SK-N-SH (cell line): Measurements from ENCODE around the gene CACNA1A. TPM values are rescaled to one million over a fixed set of nuclear protein-coding genes. Genes with fewer than 3 reads are reported as not detected.
"Not testable (repeated sequence)": the region's sequence is repeated elsewhere in the genome, so short reads cannot be mapped to it uniquely, and the experiment has no call there.

ENCODE experiments used
- CTCF ChIA-PET: fragments of 300-600, 350-600 bp; formaldehyde crosslinking; extraction: SDS; loops from one replicate; lab custom pipeline; 2021; lab: Yijun Ruan, JAX
- POLR2A ChIA-PET: fragments of 350-600 bp; sonication (Branson Sonifier 250); formaldehyde crosslinking; extraction: SDS; loops from one replicate; lab custom pipeline; 2020; ENCODE audit warnings: antibody characterized with exemption, inconsistent platforms; lab: Yijun Ruan, JAX
- DNase-seq: peaks from one replicate; pipeline ENCODE4 v3.0.0; 2012
- H2AFZ ChIP-seq: fragments of 200-600 bp; sonication (generic); 2 replicates; pipeline ENCODE4 v1.8.1; 2016; ENCODE audit warnings: antibody characterized with exemption, mild to moderate bottlenecking, low read depth
- H3F3A ChIP-seq: fragments of 200-600 bp; sonication (generic); replicated peaks from 2 replicates; pipeline ENCODE3; 2016; ENCODE audit warnings: antibody characterized with exemption, mild to moderate bottlenecking; ENCODE audit not compliant: insufficient read depth
- H3K27ac ChIP-seq, 2 experiments: fragments of 200-500 bp in 1 of 2; fragments of 200-600 bp in 1 of 2; sonication (Bioruptor generic) in 1 of 2; sonication (generic), shearing (Covaris generic) in 1 of 2; 2 replicates each; pipeline versions ENCODE4 v1.5.1 to v1.6.1; 2014 to 2016; ENCODE audit warnings: low read depth in 2 of 2, inconsistent platforms in 1 of 2, low read length in 1 of 2, mild to moderate bottlenecking in 1 of 2, mixed read lengths in 1 of 2
- H3K27me3 ChIP-seq: fragments of 200-600 bp; sonication (generic), shearing (Covaris generic); 2 replicates; pipeline ENCODE4 v1.6.1; 2016; ENCODE audit warnings: mixed run types; ENCODE audit not compliant: insufficient read depth
- H3K36me3 ChIP-seq, 2 experiments: fragments of 200-500 bp in 1 of 2; fragments of 200-600 bp in 1 of 2; sonication (Bioruptor generic) in 1 of 2; sonication (generic) in 1 of 2; replicated peaks in 1 of 2; 2 replicates each; pipeline versions ENCODE3 to v1.5.1; 2014 to 2016; ENCODE audit warnings: low read length in 1 of 2, mild to moderate bottlenecking in 1 of 2; ENCODE audit not compliant: insufficient read depth in 2 of 2, control insufficient read depth in 1 of 2
- H3K4me1 ChIP-seq, 2 experiments: fragments of 200-500 bp in 1 of 2; fragments of 200-600 bp in 1 of 2; sonication (Bioruptor generic) in 1 of 2; sonication (generic), shearing (Covaris generic) in 1 of 2; 2 replicates each; pipeline versions ENCODE4 v1.5.1 to v1.6.1; 2014 to 2016; ENCODE audit warnings: low read depth in 1 of 2, low read length in 1 of 2, mixed run types in 1 of 2; ENCODE audit not compliant: insufficient read depth in 2 of 2, control insufficient read depth in 1 of 2
- H3K4me2 ChIP-seq: fragments of 200-600 bp; sonication (generic), shearing (Covaris generic); 2 replicates; pipeline ENCODE4 v1.6.1; 2017; ENCODE audit warnings: mixed run types
- H3K4me3 ChIP-seq, 2 experiments: fragments of 200-500 bp in 1 of 2; fragments of 200-600 bp in 1 of 2; sonication (Bioruptor generic) in 1 of 2; sonication (generic), shearing (Covaris generic) in 1 of 2; 2 replicates each; pipeline versions ENCODE4 v1.5.1 to v1.8.1; 2014 to 2016; ENCODE audit warnings: low read depth in 2 of 2, inconsistent platforms in 1 of 2, low read length in 1 of 2, mild to moderate bottlenecking in 1 of 2, mixed read lengths in 1 of 2, moderate library complexity in 1 of 2
- H3K79me2 ChIP-seq: fragments of 200-600 bp; sonication (generic); 2 replicates; pipeline ENCODE4 v1.8.1; 2017; ENCODE audit warnings: mild to moderate bottlenecking; ENCODE audit not compliant: insufficient read depth
- H3K9ac ChIP-seq: fragments of 200-600 bp; sonication (generic); 2 replicates; pipeline ENCODE4 v1.6.1; 2017; ENCODE audit warnings: mixed run types
- H3K9me2 ChIP-seq: fragments of 200-600 bp; sonication (generic); 2 replicates; pipeline ENCODE4 v1.6.1; 2017; ENCODE audit warnings: mixed run types
- H3K9me3 ChIP-seq: fragments of 200-600 bp; sonication (generic); 2 replicates; pipeline ENCODE4 v1.6.1; 2017; ENCODE audit warnings: mixed run types, mild to moderate bottlenecking, moderate library complexity
- H4K20me1 ChIP-seq: fragments of 200-600 bp; sonication (generic); 2 replicates; pipeline ENCODE4 v1.6.1; 2017; ENCODE audit warnings: mild to moderate bottlenecking, mixed run types; ENCODE audit not compliant: insufficient read depth
- ELF1 ChIP-seq: IDR thresholded peaks from 2 replicates; pipeline ENCODE4 v1.4.0; 2012
- FOXJ3 ChIP-seq: sonication (generic); formaldehyde crosslinking; IDR thresholded peaks from 2 replicates; pipeline ENCODE4 v1.5.1; 2020; ENCODE audit warnings: mild to moderate bottlenecking, missing genetic modification reagents
- GABPA ChIP-seq: IDR thresholded peaks from 2 replicates; pipeline ENCODE4 v1.4.0; 2012; ENCODE audit warnings: low read depth, mild to moderate bottlenecking
- GATA2 ChIP-seq: sonication (generic); formaldehyde crosslinking; IDR thresholded peaks from 2 replicates; pipeline ENCODE4 v1.5.0; 2020; ENCODE audit warnings: mild to moderate bottlenecking, missing genetic modification reagents
- NRF1 ChIP-seq: IDR thresholded peaks from 2 replicates; pipeline ENCODE4 v1.6.1; 2012; ENCODE audit warnings: low read depth, mild to moderate bottlenecking, low read length
- POLR2AphosphoS5 ChIP-seq: IDR thresholded peaks from 2 replicates; pipeline ENCODE4 v1.6.1; 2012; ENCODE audit warnings: low read depth, low read length
- RAD21 ChIP-seq: IDR thresholded peaks from 2 replicates; pipeline ENCODE4 v1.6.1; 2012; ENCODE audit warnings: mild to moderate bottlenecking, low read length
- WGBS: methylation state at CpG from one replicate; pipeline ENCODE4 v1.1.6; 2017; ENCODE audit warnings: low lambda C conversion rate; 5-methylcytosine and 5-hydroxymethylcytosine counted together
- polyA plus RNA-seq, 3 experiments: library from polyadenylated mRNA; depleted of rRNA; stranded (reverse); fragments of >200 nt; gene quantifications; 2 replicates each; pipeline ENCODE4 v1.2.3, GENCODE V29; 2012
- TF ChIP-seq, protein P1 (sequence below): fragments of 200-600 bp; sonication (generic); IDR thresholded peaks from 2 replicates; pipeline ENCODE4 v1.6.1; 2017; ENCODE audit warnings: antibody characterized with exemption, mild to moderate bottlenecking, moderate library complexity
- TF ChIP-seq, protein P2 (sequence below): IDR thresholded peaks from 2 replicates; pipeline ENCODE4 v1.6.1; 2012; ENCODE audit warnings: mild to moderate bottlenecking, low read depth, low read length, moderate library complexity
- TF ChIP-seq, protein P3 (sequence below): fragments of 150-350 bp; IDR thresholded peaks from 2 replicates; pipeline ENCODE4 v1.6.1; 2016; ENCODE audit warnings: mild to moderate bottlenecking, low read depth, low read length
- TF ChIP-seq, protein P4 (sequence below): IDR thresholded peaks from 2 replicates; pipeline ENCODE4 v1.4.0; 2012; ENCODE audit warnings: low read depth, borderline replicate concordance

The CACNA1A gene
- polyA plus RNA-seq, 1 of the 3 experiments (the other 2 are of a cell fraction), result 1.3 TPM

DNA sequence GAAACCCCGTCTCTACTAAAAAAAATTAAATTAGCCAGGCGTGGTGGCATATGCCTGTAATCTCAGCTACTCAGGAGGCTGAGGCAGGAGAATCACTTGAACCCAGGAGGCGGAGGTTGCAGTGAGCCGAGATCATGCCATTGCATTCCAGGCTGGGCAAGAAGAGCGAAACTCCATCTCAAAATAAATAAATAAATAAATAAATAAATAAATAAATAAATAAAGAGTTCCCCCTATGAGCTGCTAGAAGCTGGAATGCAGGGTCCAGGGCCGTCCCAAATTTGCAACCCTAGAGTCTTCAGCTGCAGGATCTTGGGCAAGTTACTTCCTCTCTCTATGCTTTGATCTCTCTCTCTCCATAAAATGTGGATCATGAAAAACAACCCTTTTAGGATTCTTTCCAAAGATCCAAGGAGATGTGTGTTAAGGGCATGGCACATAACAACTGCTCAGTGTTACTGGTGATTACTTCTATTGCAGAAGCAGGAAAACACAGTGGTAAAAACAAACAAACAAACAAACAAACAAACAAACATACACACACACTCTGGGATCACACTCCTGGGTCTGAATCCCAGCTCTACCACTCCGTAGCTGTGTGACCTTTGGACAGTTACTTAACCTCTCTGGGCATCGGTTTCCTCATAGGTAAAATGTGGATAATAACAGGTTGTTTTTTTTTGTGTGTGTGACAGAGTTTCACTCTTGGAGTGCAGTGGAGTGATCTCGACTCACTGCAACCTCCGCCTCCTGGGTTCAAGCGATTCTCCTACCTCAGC is 78.8 kb downstream of the CACNA1A start (continued):
- no peak for TF ChIP-seq FOXJ3 (CRISPR knock-in tag)

DNA sequence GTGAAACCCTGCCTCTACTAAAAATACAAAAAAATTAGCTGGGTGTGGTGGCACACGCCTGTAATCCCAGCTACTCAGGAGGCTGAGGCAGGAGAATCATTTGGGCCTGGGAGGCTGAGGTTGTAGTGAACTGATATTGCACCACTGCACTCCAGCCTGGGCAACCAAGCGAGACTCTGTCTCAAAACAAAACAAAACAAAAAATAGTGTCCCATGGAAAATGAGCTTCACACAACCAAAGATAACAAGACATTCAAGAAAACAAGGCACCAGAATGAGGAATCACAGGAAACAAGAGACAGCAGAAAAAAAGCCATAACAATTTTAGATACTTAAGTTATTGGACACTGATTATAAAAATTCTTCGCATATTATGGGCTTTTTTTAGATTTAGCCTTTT is 80.4 kb downstream of the CACNA1A start:
- 3% methylated on average over 3 of the region's 3 CpGs for WGBS
- DNase-seq, H3K27ac ChIP-seq, CTCF ChIA-PET, H3K4me2 ChIP-seq, H2AFZ ChIP-seq, H4K20me1 ChIP-seq, H3K9me2 ChIP-seq, H3K9ac ChIP-seq, H3F3A ChIP-seq, H3K9me3 ChIP-seq, POLR2A ChIA-PET, H3K27me3 ChIP-seq, H3K36me3 ChIP-seq, H3K4me3 ChIP-seq, H3K79me2 ChIP-seq, H3K4me1 ChIP-seq: not testable (repeated sequence)

DNA sequence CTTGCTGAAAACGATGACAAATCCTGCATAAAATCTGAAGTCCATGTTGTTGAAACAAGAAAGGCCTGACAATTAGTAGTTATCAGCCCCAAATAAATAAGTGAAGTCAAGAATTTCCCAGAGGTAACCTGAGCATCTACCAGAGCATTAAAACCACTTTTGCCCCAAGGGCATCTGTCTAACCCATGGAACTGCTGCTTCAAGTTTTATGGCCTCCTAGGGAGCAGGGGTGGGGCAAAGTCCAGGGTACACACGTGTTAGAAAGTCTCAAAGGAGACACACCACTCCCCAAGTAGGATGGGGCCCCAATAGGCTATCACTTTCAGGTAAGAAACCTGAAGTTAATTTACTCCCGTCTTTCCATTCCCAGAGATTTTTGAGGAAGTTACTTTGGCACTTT is 81.1 kb downstream of the CACNA1A start:
- Histone ChIP-seq H3K4me3 (no peak overlapping the region), H3K9ac (no peak overlapping the region), H3K79me2 (no peaks in the 10 kb centered on the region), H3K36me3 (no peaks in the 10 kb centered on the region), H3K4me1 (no peaks in the 10 kb centered on the region), H2AFZ (no peak overlapping the region), H3F3A (no peaks in the 10 kb centered on the region), H3K9me2 (no peaks in the 10 kb centered on the region), H3K27ac (no peak overlapping the region), H4K20me1 (no peaks in the 10 kb centered on the region), H3K9me3 (no peaks in the 10 kb centered on the region), H3K4me2 (no peak overlapping the region), H3K27me3 (no peaks in the 10 kb centered on the region; the same call in 1 of the 2 replicates)
- ChIA-PET POLR2A (no interaction called here), CTCF (no interaction called here)
- TF ChIP-seq, protein P1, sequence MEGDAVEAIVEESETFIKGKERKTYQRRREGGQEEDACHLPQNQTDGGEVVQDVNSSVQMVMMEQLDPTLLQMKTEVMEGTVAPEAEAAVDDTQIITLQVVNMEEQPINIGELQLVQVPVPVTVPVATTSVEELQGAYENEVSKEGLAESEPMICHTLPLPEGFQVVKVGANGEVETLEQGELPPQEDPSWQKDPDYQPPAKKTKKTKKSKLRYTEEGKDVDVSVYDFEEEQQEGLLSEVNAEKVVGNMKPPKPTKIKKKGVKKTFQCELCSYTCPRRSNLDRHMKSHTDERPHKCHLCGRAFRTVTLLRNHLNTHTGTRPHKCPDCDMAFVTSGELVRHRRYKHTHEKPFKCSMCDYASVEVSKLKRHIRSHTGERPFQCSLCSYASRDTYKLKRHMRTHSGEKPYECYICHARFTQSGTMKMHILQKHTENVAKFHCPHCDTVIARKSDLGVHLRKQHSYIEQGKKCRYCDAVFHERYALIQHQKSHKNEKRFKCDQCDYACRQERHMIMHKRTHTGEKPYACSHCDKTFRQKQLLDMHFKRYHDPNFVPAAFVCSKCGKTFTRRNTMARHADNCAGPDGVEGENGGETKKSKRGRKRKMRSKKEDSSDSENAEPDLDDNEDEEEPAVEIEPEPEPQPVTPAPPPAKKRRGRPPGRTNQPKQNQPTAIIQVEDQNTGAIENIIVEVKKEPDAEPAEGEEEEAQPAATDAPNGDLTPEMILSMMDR, result no peak
- TF ChIP-seq RAD21 (no peak), GATA2 (CRISPR knock-in tag) (no peak), NRF1 (no peak), GABPA (no peak), POLR2AphosphoS5 (no peak), ELF1 (no peak)
- TF ChIP-seq, protein P2, sequence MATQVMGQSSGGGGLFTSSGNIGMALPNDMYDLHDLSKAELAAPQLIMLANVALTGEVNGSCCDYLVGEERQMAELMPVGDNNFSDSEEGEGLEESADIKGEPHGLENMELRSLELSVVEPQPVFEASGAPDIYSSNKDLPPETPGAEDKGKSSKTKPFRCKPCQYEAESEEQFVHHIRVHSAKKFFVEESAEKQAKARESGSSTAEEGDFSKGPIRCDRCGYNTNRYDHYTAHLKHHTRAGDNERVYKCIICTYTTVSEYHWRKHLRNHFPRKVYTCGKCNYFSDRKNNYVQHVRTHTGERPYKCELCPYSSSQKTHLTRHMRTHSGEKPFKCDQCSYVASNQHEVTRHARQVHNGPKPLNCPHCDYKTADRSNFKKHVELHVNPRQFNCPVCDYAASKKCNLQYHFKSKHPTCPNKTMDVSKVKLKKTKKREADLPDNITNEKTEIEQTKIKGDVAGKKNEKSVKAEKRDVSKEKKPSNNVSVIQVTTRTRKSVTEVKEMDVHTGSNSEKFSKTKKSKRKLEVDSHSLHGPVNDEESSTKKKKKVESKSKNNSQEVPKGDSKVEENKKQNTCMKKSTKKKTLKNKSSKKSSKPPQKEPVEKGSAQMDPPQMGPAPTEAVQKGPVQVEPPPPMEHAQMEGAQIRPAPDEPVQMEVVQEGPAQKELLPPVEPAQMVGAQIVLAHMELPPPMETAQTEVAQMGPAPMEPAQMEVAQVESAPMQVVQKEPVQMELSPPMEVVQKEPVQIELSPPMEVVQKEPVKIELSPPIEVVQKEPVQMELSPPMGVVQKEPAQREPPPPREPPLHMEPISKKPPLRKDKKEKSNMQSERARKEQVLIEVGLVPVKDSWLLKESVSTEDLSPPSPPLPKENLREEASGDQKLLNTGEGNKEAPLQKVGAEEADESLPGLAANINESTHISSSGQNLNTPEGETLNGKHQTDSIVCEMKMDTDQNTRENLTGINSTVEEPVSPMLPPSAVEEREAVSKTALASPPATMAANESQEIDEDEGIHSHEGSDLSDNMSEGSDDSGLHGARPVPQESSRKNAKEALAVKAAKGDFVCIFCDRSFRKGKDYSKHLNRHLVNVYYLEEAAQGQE, result no peak
- TF ChIP-seq, protein P3, sequence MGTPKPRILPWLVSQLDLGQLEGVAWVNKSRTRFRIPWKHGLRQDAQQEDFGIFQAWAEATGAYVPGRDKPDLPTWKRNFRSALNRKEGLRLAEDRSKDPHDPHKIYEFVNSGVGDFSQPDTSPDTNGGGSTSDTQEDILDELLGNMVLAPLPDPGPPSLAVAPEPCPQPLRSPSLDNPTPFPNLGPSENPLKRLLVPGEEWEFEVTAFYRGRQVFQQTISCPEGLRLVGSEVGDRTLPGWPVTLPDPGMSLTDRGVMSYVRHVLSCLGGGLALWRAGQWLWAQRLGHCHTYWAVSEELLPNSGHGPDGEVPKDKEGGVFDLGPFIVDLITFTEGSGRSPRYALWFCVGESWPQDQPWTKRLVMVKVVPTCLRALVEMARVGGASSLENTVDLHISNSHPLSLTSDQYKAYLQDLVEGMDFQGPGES, result no peak
- TF ChIP-seq, protein P4, sequence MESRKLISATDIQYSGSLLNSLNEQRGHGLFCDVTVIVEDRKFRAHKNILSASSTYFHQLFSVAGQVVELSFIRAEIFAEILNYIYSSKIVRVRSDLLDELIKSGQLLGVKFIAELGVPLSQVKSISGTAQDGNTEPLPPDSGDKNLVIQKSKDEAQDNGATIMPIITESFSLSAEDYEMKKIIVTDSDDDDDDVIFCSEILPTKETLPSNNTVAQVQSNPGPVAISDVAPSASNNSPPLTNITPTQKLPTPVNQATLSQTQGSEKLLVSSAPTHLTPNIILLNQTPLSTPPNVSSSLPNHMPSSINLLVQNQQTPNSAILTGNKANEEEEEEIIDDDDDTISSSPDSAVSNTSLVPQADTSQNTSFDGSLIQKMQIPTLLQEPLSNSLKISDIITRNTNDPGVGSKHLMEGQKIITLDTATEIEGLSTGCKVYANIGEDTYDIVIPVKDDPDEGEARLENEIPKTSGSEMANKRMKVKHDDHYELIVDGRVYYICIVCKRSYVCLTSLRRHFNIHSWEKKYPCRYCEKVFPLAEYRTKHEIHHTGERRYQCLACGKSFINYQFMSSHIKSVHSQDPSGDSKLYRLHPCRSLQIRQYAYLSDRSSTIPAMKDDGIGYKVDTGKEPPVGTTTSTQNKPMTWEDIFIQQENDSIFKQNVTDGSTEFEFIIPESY, result no peak
- no peak for DNase-seq
- 7% methylated on average over 3 of the region's 3 CpGs for WGBS
